Calu3 (cell line): ENCODE measurements around the gene MMP10. TPM values are rescaled to one million over a fixed set of nuclear protein-coding genes. Genes with fewer than 3 reads are reported as not detected.

Source experiments
- BruUV-seq: library from RNA; stranded (reverse); fragments of 400-500 nt; replicated peaks from 2 replicates; lab custom pipeline; 2021; lab: Mats Ljungman, UMichigan
- CTCF ChIA-PET: fragments of 300-600 bp; sonication (Branson Sonifier 250); formaldehyde crosslinking; loops from one replicate; lab custom pipeline; 2022; ENCODE audit warnings: antibody characterized with exemption; lab: Charles Lee
- DNase-seq: peaks from one replicate; pipeline ENCODE4 v3.0.0; 2022
- H3K27ac Mint-ChIP-seq: one replicate; pipeline ENCODE4 v1.8.0; 2022; ENCODE audit warnings: mixed read lengths; ENCODE audit not compliant: unreplicated experiment
- H3K27me3 Mint-ChIP-seq: one replicate; pipeline ENCODE4 v1.8.0; 2022; ENCODE audit warnings: mixed read lengths; ENCODE audit not compliant: unreplicated experiment
- H3K36me3 Mint-ChIP-seq: one replicate; pipeline ENCODE4 v1.8.0; 2022; ENCODE audit warnings: mild to moderate bottlenecking, moderate library complexity, mixed read lengths; ENCODE audit not compliant: insufficient read depth, unreplicated experiment
- H3K4me1 Mint-ChIP-seq: one replicate; pipeline ENCODE4 v1.8.0; 2022; ENCODE audit warnings: mild to moderate bottlenecking, low read depth, mixed read lengths; ENCODE audit not compliant: unreplicated experiment
- H3K4me3 Mint-ChIP-seq: one replicate; pipeline ENCODE4 v1.8.0; 2022; ENCODE audit warnings: mild to moderate bottlenecking, low read depth, moderate library complexity, mixed read lengths; ENCODE audit not compliant: unreplicated experiment
- H3K9me3 Mint-ChIP-seq: one replicate; pipeline ENCODE4 v1.8.0; 2022; ENCODE audit warnings: low read depth, mixed read lengths; ENCODE audit not compliant: unreplicated experiment
- CTCF ChIP-seq: fragments of 200-600 bp; IDR thresholded peaks from one replicate; pipeline ENCODE4 v1.8.0; 2022; ENCODE audit warnings: antibody characterized with exemption; ENCODE audit not compliant: unreplicated experiment
- intact Hi-C: fragments of 100-400 bp; cut with micrococcal nuclease; formaldehyde crosslinking; loops from one replicate; pipeline ENCODE4 v1.10.0; 2022; ENCODE audit not compliant: unreplicated experiment
- total RNA-seq: library from RNA; stranded (reverse); gene quantifications from 2 replicates; pipeline ENCODE4 v1.2.3, GENCODE V29; 2022

Gene MMP10
- total RNA-seq, 1 experiment from 2014 or later = not detected

GRCh38 chr11:102792604-102793003 lies 12.2 kb upstream of the MMP10 start:
- H3K9me3 Mint-ChIP-seq = no peaks in the 10 kb centered on the region
- CTCF ChIA-PET = no interaction called here
- no peak for TF ChIP-seq CTCF
- DNase-seq = no peak
- no peaks in the 10 kb centered on the region for H3K4me1 Mint-ChIP-seq
- no peaks in the 10 kb centered on the region for H3K27me3 Mint-ChIP-seq
- H3K4me3 Mint-ChIP-seq = no peak overlapping the region
- intact Hi-C loops = no loop called here
- no TSS peak for BruUV-seq
- no peak overlapping the region for H3K27ac Mint-ChIP-seq
- no peaks in the 10 kb centered on the region for H3K36me3 Mint-ChIP-seq

- no peak overlapping the region for H3K27ac Mint-ChIP-seq
- no peaks in the 10 kb centered on the region for H3K36me3 Mint-ChIP-seq
- no peak overlapping the region for H3K4me3 Mint-ChIP-seq
- intact Hi-C loops = no loop called here
- no peak for TF ChIP-seq CTCF
- H3K27me3 Mint-ChIP-seq = no peaks in the 10 kb centered on the region
- no TSS peak for BruUV-seq
- H3K9me3 Mint-ChIP-seq = no peaks in the 10 kb centered on the region
- DNase-seq = no peak
- CTCF ChIA-PET = no interaction called here
- H3K4me1 Mint-ChIP-seq = no peaks in the 10 kb centered on the region
These were observed 11.0 kb upstream of the MMP10 start for GRCh38 chr11:102791271-102792036.

GRCh38 chr11:102788334-102788995 lies 8.0 kb upstream of the MMP10 start:
- CTCF ChIA-PET = no interaction called here
- no peak for DNase-seq
- no TSS peak for BruUV-seq
- Mint-ChIP-seq H3K36me3 (no peaks in the 10 kb centered on the region), H3K27ac (no peak overlapping the region), H3K4me1 (no peaks in the 10 kb centered on the region), H3K9me3 (no peaks in the 10 kb centered on the region), H3K4me3 (no peak overlapping the region), H3K27me3 (peaks cover 12% of the 10 kb centered on the region)
- TF ChIP-seq CTCF = no peak
- intact Hi-C loops = no loop called here

- no peak overlapping the region for H3K4me3 Mint-ChIP-seq
- H3K27ac Mint-ChIP-seq = no peak overlapping the region
- no peak for DNase-seq
- H3K27me3 Mint-ChIP-seq = peaks cover 12% of the 10 kb centered on the region
- no peak for TF ChIP-seq CTCF
- H3K9me3 Mint-ChIP-seq = no peaks in the 10 kb centered on the region
- H3K36me3 Mint-ChIP-seq = no peaks in the 10 kb centered on the region
- H3K4me1 Mint-ChIP-seq = peaks cover 11% of the 10 kb centered on the region
- CTCF ChIA-PET = interaction anchor here (0.6 kb wide), 1 partner anchor 384 kb away, joined by 3 read pairs; no protein-coding TSS in a partner anchor
- intact Hi-C loops = loop anchor here (5.0 kb wide), 1 partner anchor 52 kb away; no protein-coding TSS in a partner anchor
- BruUV-seq = no TSS peak
These were observed 4.0 kb upstream of the MMP10 start for GRCh38 chr11:102784380-102784779.
